Measurements from ENCODE around the gene ARHGEF16.

DNA sequence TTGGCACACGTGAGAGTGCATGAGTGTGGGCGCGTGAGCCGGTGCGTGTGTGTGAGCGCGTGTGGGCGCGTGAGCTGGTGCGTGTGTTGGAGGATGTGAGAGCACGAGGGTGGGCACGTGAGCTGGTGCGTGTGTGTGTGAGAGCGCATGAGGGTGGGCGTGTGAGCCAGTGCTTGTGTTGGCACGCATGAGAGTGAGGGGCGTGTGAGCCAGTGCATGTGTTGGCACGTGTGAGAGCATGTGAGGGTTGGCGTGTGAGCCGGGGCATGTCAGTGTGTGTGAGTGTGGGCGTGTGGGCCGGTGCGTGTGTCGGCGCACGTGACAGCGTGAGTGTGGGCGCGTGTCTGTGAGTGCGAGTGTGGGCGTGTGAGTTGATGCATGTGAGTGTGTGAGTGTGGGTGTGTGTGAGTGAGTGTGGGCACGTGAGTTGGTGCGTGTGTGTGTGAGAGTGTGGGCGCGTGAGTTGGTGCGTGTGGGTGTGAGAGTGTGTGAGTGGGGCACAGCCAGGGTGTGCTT, 45.7 kb upstream of the ARHGEF16 start:
- TF ChIP-seq, protein P1, sequence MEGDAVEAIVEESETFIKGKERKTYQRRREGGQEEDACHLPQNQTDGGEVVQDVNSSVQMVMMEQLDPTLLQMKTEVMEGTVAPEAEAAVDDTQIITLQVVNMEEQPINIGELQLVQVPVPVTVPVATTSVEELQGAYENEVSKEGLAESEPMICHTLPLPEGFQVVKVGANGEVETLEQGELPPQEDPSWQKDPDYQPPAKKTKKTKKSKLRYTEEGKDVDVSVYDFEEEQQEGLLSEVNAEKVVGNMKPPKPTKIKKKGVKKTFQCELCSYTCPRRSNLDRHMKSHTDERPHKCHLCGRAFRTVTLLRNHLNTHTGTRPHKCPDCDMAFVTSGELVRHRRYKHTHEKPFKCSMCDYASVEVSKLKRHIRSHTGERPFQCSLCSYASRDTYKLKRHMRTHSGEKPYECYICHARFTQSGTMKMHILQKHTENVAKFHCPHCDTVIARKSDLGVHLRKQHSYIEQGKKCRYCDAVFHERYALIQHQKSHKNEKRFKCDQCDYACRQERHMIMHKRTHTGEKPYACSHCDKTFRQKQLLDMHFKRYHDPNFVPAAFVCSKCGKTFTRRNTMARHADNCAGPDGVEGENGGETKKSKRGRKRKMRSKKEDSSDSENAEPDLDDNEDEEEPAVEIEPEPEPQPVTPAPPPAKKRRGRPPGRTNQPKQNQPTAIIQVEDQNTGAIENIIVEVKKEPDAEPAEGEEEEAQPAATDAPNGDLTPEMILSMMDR (IDR thresholded peaks at IDR 0.05): no peak
- no peak for TF ChIP-seq EP300 (IDR thresholded peaks at IDR 0.05)
- TF ChIP-seq POLR2A (IDR thresholded peaks at IDR 0.05): no peak
- TF ChIP-seq POLR2AphosphoS5 (IDR thresholded peaks at IDR 0.05): no peak

All from suprapubic skin (tissue), 4 donors.